HG03139 (cell line): ENCODE measurements around the gene ZMYM2.
"Not testable (repeated sequence)": the region's sequence is repeated elsewhere in the genome, so short reads cannot be mapped to it uniquely, and the experiment has no call there.

Source experiments
- ATAC-seq: cut with Tn5 transposase; IDR thresholded peaks from one replicate; pipeline ENCODE4 v1.9.1; 2021; ENCODE audit not compliant: unreplicated experiment

Gene ZMYM2

DNA sequence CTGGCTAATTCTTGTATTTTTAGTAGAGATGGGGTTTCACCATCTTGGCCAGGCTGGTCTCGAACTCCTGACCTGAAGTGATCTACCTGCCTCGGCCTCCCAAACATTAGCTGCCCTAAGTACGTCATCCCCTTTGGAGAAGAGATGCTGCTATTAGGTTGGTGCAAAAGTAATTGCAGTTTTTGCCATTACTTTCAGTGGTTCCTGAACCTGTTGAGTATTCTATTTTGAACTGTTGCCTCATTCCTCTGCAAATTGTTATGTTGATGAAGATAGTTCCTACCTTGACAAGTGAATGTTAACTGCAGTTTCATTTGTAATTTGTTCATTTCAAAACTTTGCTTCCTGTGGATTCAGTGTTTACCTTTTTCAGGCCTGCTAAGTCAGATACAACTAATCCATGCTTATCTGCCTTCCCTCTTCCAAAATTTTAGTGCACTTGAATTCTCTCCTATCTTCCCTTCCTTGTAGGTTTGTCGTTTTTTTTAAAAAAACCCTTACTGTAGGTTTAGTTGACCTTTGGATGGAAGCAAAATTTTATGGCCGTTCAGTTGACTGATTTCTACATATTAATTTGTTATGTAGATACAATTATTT, 24.0 kb downstream of the ZMYM2 start:
- no peak for ATAC-seq

- peak; percentile 79 for ATAC-seq
Observed at GRCh38 chr13:19984430-19985218, 26.1 kb downstream of the ZMYM2 start.

GRCh38 chr13:19985219-19985556, 26.7 kb downstream of the ZMYM2 start:
- ATAC-seq: no peak

DNA sequence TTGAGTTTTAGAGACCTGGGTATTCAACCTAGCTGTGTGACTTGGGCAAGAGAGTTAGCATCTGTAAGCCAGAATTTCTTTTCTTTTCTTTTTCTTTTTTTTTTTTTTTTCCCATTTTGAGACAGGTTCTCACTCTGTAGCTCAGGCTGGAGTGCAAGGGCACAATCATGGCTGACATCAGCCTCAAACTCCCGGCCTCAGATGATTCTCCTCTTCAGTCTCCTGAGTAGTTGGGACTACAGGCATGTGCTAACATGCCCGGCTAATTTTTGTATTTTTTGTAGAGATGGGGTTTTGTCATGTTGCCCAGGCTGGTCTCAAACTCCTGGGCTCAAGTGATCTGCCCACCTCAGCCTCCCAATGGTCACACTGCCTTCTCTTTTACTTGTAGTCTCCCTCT, 33.0 kb downstream of the ZMYM2 start:
- ATAC-seq: no peak

DNA sequence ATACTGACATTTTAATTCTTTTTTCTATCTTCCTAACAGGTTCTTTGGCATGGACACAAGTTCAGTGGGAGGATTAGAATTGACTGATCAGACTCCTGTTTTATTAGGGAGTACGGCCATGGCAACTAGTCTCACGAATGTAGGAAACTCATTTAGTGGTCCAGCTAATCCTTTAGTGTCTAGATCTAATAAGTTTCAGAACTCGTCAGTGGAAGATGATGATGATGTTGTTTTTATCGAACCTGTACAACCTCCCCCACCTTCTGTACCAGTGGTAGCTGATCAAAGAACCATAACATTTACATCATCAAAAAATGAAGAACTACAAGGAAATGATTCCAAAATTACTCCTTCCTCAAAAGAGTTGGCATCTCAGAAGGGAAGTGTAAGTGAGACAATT, 34.5 kb downstream of the ZMYM2 start:
- ATAC-seq: no peak

GRCh38 chr13:19998960-19999359, 40.4 kb downstream of the ZMYM2 start:
- no peak for ATAC-seq

DNA sequence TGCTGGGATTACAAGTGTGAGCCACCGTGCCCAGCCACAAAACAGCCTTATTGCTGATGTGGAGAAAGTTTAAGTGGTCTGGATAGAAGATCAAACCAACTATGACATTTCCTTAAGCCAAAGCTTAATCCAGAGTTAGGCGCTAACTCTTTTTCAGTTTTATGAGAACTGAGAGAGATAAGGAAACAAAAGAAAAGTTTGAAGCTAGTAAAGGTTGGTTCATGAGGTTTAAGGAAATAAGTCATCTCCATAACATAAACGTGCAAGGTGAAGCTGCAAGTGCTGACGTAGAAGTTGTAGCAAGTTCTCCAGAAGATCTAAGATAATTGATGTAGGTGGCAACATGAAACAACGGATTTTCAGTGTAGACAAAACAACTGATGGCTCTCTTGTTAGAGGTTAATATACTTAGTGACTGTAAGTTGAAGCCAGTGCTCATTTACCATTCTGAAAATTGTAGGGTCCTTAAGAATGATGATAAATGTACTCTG, 41.6 kb downstream of the ZMYM2 start:
- no peak for ATAC-seq

- no peak for ATAC-seq
Observed at GRCh38 chr13:20001366-20002190, 43.1 kb downstream of the ZMYM2 start.

- ATAC-seq: no peak
Observed at GRCh38 chr13:20002787-20003186, 44.3 kb downstream of the ZMYM2 start.

DNA sequence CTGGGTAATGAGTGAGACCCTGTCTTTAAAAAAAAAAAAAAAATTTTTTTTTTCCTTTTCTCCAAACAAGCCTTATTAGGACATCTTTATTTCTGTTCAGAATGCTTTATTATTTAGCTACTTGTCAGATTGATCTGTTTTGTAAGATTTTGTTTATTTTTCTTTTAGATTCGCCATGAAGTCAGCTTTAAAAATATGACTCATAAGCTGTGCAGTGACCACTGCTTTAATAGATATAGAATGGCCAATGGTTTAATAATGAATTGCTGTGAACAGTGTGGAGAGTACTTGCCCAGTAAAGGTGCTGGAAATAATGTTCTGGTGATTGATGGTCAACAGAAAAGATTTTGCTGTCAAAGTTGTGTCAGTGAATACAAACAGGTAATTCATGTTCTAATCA, 47.7 kb downstream of the ZMYM2 start:
- no peak for ATAC-seq

DNA sequence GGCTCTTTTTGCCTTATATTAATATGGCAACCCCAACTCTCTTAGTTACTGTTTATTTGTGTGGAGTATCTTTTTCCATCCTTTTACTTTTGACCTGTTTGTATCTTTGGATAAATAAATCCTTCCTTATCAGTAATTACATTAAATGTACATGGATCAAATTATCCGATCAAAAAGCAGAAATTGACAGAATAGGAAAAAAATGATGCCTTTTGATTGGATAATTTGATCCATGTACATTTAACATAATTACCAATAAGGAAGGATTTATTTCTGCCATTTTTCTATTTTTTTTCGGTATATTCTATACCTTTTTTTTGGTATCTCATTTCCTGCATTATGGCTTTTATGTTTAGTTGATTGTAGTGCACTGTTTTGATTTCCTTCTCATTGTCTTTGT, 57.2 kb downstream of the ZMYM2 start:
- no peak for ATAC-seq

- ATAC-seq: no peak
Observed at GRCh38 chr13:20016649-20017364, 58.3 kb downstream of the ZMYM2 start.

GRCh38 chr13:20017365-20017711, 58.8 kb downstream of the ZMYM2 start:
- ATAC-seq: no peak

DNA sequence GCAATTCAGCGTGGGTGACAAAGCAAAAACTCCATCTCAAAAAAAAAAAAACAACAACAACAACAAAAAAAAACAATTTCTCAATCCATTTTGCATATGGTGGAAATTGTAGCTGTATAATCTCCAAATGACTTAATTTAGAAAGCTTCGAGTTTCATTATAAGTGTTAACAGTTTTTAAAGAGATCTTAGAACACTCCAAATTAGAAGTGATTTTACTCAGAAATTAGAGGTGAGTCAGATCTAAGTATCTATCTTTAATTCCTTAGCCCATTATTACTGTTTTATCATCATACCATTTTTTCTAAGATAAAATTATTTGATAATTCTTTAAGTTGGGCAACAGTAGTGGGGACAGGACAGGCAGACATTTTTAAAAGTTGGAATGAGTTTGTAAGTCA, 60.5 kb downstream of the ZMYM2 start:
- no peak for ATAC-seq

- ATAC-seq: no peak
Observed at GRCh38 chr13:20024702-20025101, 66.2 kb downstream of the ZMYM2 start.

GRCh38 chr13:20028953-20029352, 70.4 kb downstream of the ZMYM2 start:
- no peak for ATAC-seq

DNA sequence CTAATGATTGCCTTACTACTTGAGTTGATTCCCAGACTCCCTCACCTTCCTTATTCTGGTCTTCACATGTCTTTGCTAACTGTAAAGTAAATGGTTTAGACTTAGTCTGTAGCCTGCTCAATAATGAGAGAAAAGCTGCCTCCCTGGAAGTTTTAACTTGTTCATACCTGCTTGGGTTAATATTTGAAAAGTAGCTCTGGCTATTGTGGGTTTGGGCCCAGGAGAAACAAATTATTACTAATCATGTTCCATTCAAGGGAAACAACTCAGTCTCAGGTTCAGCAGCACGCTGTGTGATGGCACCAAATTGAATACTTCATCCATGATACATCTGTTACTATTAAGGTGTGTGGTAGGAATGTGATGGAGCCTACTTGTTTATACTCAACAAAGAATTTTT, 75.0 kb downstream of the ZMYM2 start:
- ATAC-seq: no peak

DNA sequence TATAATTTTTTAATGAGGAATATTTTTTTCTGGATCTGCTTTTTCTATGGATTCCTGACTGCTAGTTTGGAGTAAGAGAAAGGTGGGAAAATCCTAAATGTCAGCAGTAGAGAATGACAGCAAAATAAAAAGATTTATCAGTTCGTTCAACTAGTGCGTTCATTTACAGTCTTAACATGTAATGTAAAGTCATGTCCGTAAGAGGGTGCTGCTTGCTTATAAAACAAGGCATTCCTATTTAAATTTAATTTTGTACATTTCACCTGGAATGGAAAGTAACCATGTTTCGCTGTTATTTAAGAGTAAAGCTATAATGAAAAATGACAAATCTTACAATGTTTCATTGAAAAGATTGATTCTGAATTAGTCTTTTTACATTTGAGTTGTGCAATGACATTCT, 76.6 kb downstream of the ZMYM2 start:
- no peak for ATAC-seq

DNA sequence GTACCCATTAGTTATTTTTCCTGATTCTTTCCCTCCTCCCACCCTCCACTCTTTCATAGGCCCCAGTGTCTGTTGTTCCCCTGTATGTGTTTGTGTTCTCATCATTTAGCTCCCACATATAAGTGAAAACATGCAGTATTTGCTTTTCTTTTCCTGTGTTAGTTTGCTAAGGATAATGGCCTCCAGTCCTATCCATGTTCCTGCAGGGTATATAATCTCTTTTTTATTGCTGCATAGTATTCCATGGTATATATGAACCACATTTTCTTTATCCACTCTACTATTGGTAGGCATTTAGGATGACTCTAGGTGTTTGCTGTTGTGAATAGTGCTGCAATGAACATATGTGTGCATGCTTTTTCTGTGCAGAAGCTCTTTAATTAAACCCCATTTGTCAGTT, 79.4 kb downstream of the ZMYM2 start:
- ATAC-seq: no peak

DNA sequence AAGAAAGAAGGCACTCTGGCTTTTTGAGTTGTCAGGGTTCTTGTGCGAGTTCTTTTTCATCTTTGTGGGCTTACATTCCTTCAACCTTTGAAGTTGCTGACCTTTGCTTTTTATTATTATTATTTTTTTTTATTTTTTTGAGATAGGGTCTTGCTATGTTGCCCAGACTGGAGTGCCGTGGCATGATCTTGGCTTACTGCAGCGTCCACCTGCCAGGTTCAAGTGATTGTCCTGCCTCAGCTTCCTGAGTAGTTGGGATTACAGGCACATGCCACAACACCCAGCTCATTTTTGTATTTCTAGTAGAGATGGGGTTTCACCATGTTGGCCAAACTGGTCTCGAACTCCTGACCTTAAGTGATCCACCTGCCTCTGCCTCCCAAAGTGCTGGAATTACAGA, 84.1 kb downstream of the ZMYM2 start:
- not testable (repeated sequence) for ATAC-seq

GRCh38 chr13:20043207-20043925, 84.8 kb downstream of the ZMYM2 start:
- no peak for ATAC-seq
